SU-DHL-6 (cell line): Measurements from ENCODE around the gene EFNA1.

Experiments used
- H2AFZ ChIP-seq: fragments of 200-600 bp; sonication (generic); 2 replicates; pipeline ENCODE4 v1.6.1; 2014; ENCODE audit warnings: low read depth, mild to moderate bottlenecking, moderate library complexity, mixed read lengths, antibody characterized with exemption, low read length; ENCODE audit not compliant: severe bottlenecking
- H3F3A ChIP-seq: fragments of 200-600 bp; shearing (Covaris generic); 2 replicates; pipeline ENCODE4 v1.6.0; 2016; ENCODE audit warnings: antibody characterized with exemption, mild to moderate bottlenecking; ENCODE audit not compliant: insufficient read depth
- H3K27ac ChIP-seq: fragments of 200-600 bp; sonication (generic); 2 replicates; pipeline ENCODE4 v1.5.1; 2016; ENCODE audit warnings: low read depth, mild to moderate bottlenecking, low read length, moderate library complexity, mixed read lengths
- H3K27me3 ChIP-seq: fragments of 200-600 bp; sonication (generic), shearing (Covaris generic); 2 replicates; pipeline ENCODE4 v1.6.0; 2014; ENCODE audit warnings: mild to moderate bottlenecking, low read length
- H3K36me3 ChIP-seq: fragments of 200-600 bp; sonication (generic); 2 replicates; pipeline ENCODE4 v1.6.1; 2014; ENCODE audit warnings: mild to moderate bottlenecking, low read length, mixed read lengths
- H3K4me2 ChIP-seq: fragments of 300-600, 200-600 bp; shearing (Covaris generic), sonication (generic); 2 replicates; pipeline ENCODE4 v1.6.0; 2014; ENCODE audit warnings: low read length, low read depth, mild to moderate bottlenecking; ENCODE audit not compliant: poor library complexity, severe bottlenecking
- H3K4me3 ChIP-seq: fragments of 200-600 bp; sonication (generic); 2 replicates; pipeline ENCODE4 v1.5.1; 2014; ENCODE audit warnings: antibody characterized with exemption, low read length, mild to moderate bottlenecking, mixed read lengths; ENCODE audit not compliant: insufficient read depth, poor library complexity, severe bottlenecking
- H3K79me2 ChIP-seq: fragments of 200-600 bp; sonication (generic); 2 replicates; pipeline ENCODE4 v1.6.1; 2014; ENCODE audit warnings: mild to moderate bottlenecking, low read length, moderate library complexity; ENCODE audit not compliant: insufficient read depth
- H3K9ac ChIP-seq: fragments of 200-600 bp; sonication (generic); 2 replicates; pipeline ENCODE4 v1.7.0; 2014; ENCODE audit warnings: mild to moderate bottlenecking, low read length
- H3K9me2 ChIP-seq: fragments of 200-600 bp; sonication (generic); replicated peaks from 2 replicates; pipeline ENCODE4 v1.6.1; 2014; ENCODE audit warnings: low read length; ENCODE audit not compliant: insufficient read depth
- H3K9me3 ChIP-seq: fragments of 200-600 bp; sonication (generic); 2 replicates; pipeline ENCODE4 v1.6.1; 2014; ENCODE audit warnings: low read length, mixed read lengths; ENCODE audit not compliant: insufficient read depth
- H4K20me1 ChIP-seq: fragments of 200-600 bp; sonication (generic); 2 replicates; pipeline ENCODE4 v1.6.1; 2014; ENCODE audit warnings: low read depth, mild to moderate bottlenecking, antibody characterized with exemption, low read length, moderate library complexity, mixed read lengths
- CTCF ChIP-seq: fragments of 200-600 bp; sonication (generic); IDR thresholded peaks from one replicate; pipeline ENCODE4 v1.5.1; 2017; ENCODE audit warnings: antibody characterized with exemption, mild to moderate bottlenecking, low read length, moderate library complexity; ENCODE audit not compliant: insufficient read depth, poor library complexity, severe bottlenecking
- EZH2phosphoT487 ChIP-seq: fragments of 200-600 bp; sonication (generic), shearing (Covaris generic); conservative IDR thresholded peaks from 2 replicates; pipeline ENCODE4 v1.6.1; 2018; ENCODE audit warnings: mild to moderate bottlenecking, antibody characterized with exemption, low read length, moderate library complexity, mixed read lengths

Gene EFNA1

GRCh38 chr1:155082301-155083051 lies 45.2 kb upstream of the EFNA1 start:
- Histone ChIP-seq H3K27ac (no peak overlapping the region), H3K79me2 (no peaks in the 10 kb centered on the region), H4K20me1 (no peaks in the 10 kb centered on the region), H3K4me2 (no peak overlapping the region), H2AFZ (no peak overlapping the region), H3K9me2 (no peaks in the 10 kb centered on the region), H3K27me3 (no peaks in the 10 kb centered on the region), H3K36me3 (no peaks in the 10 kb centered on the region), H3K9me3 (no peaks in the 10 kb centered on the region), H3F3A (no peaks in the 10 kb centered on the region), H3K9ac (no peak overlapping the region), H3K4me3 (no peak overlapping the region)
- TF ChIP-seq CTCF, result no peak
- no peak for TF ChIP-seq EZH2phosphoT487

GRCh38 chr1:155083052-155083541 lies 44.6 kb upstream of the EFNA1 start:
- Histone ChIP-seq H3K4me2 (no peak overlapping the region), H3K9me3 (no peaks in the 10 kb centered on the region), H3K36me3 (no peaks in the 10 kb centered on the region), H3K9ac (no peak overlapping the region), H3K4me3 (no peak overlapping the region), H3K27me3 (no peaks in the 10 kb centered on the region), H2AFZ (no peak overlapping the region), H3K9me2 (no peaks in the 10 kb centered on the region), H3K27ac (no peak overlapping the region), H3F3A (no peaks in the 10 kb centered on the region), H3K79me2 (no peaks in the 10 kb centered on the region), H4K20me1 (no peaks in the 10 kb centered on the region)
- TF ChIP-seq CTCF, result no peak
- no peak for TF ChIP-seq EZH2phosphoT487

- Histone ChIP-seq H2AFZ (peak overlapping the region; percentile 89), H3K4me3 (no peak overlapping the region), H3K27ac (no peak overlapping the region), H3K9ac (peak overlapping the region; percentile 68; the same call in 1 of the 2 replicates), H3K36me3 (no peaks in the 10 kb centered on the region), H3K27me3 (no peaks in the 10 kb centered on the region), H3K9me2 (no peaks in the 10 kb centered on the region), H3F3A (no peaks in the 10 kb centered on the region), H4K20me1 (no peaks in the 10 kb centered on the region), H3K4me2 (peak overlapping the region; percentile 91), H3K79me2 (no peaks in the 10 kb centered on the region), H3K9me3 (no peaks in the 10 kb centered on the region)
- TF ChIP-seq EZH2phosphoT487 (no peak), CTCF (peak; percentile 26)
These were observed 43.6 kb upstream of the EFNA1 start for GRCh38 chr1:155083865-155084721.
